Breast epithelium (tissue), 4 donors: ENCODE data around the gene DMAC1. TPM values are rescaled to one million over a fixed set of nuclear protein-coding genes. Genes with fewer than 3 reads are reported as not detected.

Experiments used
- DNase-seq, 2 donors: peaks; one replicate each; pipeline ENCODE4 v3.0.0-alpha.2; 2019; ENCODE audit warnings: low spot score in 2 of 2
- H3K27ac ChIP-seq, 2 donors: fragments of 200-600 bp; sonication (generic) in 1 of 2; one replicate each; pipeline ENCODE4 v1.5.1; 2016 to 2019; ENCODE audit warnings: mild to moderate bottlenecking in 1 of 2
- H3K27me3 ChIP-seq, 2 donors: fragments of 200-600 bp; sonication (generic) in 1 of 2; one replicate each; pipeline versions ENCODE4 v1.5.1 to v1.6.0; 2017 to 2019; ENCODE audit warnings: control low read depth in 1 of 2, mild to moderate bottlenecking in 1 of 2
- H3K36me3 ChIP-seq: fragments of 200-600 bp; one replicate; pipeline ENCODE4 v1.5.1; 2019
- H3K4me1 ChIP-seq, 2 donors: fragments of 200-600 bp; sonication (generic); one replicate each; pipeline ENCODE4 v1.5.1; 2016 to 2019; ENCODE audit warnings: control low read depth in 1 of 2
- H3K4me3 ChIP-seq, 3 donors: fragments of 200-600 bp; sonication (generic); 1 replicate in 2 of 3; 2 replicates in 1 of 3; pipeline ENCODE4 v1.5.1; 2016 to 2019; ENCODE audit warnings: mild to moderate bottlenecking in 3 of 3, moderate library complexity in 2 of 3
- H3K9me3 ChIP-seq, 2 donors: fragments of 200-600 bp; sonication (generic) in 1 of 2; one replicate each; pipeline ENCODE4 v1.5.1; 2016 to 2019; ENCODE audit warnings: control low read depth in 1 of 2
- POLR2A ChIP-seq: fragments of 450-650 bp; IDR thresholded peaks from one replicate; pipeline ENCODE4 v1.6.1; 2016; ENCODE audit warnings: antibody characterized with exemption, mild to moderate bottlenecking, moderate library complexity
- POLR2AphosphoS5 ChIP-seq, 3 donors: sonication (generic); formaldehyde crosslinking; IDR thresholded peaks; one replicate each; pipeline ENCODE4 v1.6.1; 2017; ENCODE audit warnings: antibody characterized with exemption in 3 of 3
- intact Hi-C: fragments of 100-400 bp; cut with DNase I; formaldehyde crosslinking; loops from one replicate; pipeline ENCODE4 v1.15.1; 2023; ENCODE audit warnings: low total_unique reads
- total RNA-seq, 3 donors: library from RNA; depleted of rRNA; stranded (reverse); fragments of >200 nt; gene quantifications; one replicate each; pipeline ENCODE4 v1.1.0, GENCODE V29; 2016
- TF ChIP-seq, protein P1 (sequence below), 3 donors: fragments of 450-650 bp; IDR thresholded peaks; one replicate each; pipeline ENCODE4 v1.5.1; 2016 to 2017; ENCODE audit warnings: antibody characterized with exemption in 3 of 3, mild to moderate bottlenecking in 3 of 3, moderate library complexity in 3 of 3

Gene DMAC1
- total RNA-seq, 3 donors from 2014 or later: 12.9 to 14.4 (median 13.3) TPM

DNA sequence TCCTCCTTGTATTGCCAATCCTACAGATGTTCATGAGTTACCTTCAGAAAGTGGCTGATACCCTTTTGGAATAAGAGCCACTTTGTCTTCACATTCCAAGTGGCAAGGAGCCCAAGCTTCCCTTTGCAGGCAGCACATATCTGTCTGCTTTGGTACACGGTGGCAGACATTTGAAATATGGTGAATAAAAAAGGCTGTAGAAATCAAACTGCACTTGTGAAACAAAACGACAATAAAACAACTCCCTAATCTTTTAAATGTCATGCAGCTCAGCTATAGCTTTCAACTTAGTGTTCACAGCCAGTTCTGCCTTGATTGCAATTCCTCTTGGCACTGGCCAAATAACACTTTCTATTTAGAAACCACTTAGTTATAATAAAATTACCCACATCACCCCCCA lies 35.0 kb upstream of the DMAC1 start:
- intact Hi-C loops: no loop called here
- no peak for DNase-seq
- no peak overlapping the region for H3K4me3 ChIP-seq
- no peaks in the 10 kb centered on the region for H3K9me3 ChIP-seq
- no peaks in the 10 kb centered on the region for H3K4me1 ChIP-seq
- H3K36me3 ChIP-seq: no peaks in the 10 kb centered on the region
- TF ChIP-seq POLR2AphosphoS5 (IDR thresholded peaks at IDR 0.05) (no peak), POLR2A (no peak)
- TF ChIP-seq, protein P1, sequence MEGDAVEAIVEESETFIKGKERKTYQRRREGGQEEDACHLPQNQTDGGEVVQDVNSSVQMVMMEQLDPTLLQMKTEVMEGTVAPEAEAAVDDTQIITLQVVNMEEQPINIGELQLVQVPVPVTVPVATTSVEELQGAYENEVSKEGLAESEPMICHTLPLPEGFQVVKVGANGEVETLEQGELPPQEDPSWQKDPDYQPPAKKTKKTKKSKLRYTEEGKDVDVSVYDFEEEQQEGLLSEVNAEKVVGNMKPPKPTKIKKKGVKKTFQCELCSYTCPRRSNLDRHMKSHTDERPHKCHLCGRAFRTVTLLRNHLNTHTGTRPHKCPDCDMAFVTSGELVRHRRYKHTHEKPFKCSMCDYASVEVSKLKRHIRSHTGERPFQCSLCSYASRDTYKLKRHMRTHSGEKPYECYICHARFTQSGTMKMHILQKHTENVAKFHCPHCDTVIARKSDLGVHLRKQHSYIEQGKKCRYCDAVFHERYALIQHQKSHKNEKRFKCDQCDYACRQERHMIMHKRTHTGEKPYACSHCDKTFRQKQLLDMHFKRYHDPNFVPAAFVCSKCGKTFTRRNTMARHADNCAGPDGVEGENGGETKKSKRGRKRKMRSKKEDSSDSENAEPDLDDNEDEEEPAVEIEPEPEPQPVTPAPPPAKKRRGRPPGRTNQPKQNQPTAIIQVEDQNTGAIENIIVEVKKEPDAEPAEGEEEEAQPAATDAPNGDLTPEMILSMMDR (IDR thresholded peaks at IDR 0.05): no peak
- no peaks in the 10 kb centered on the region for H3K27me3 ChIP-seq
- no peak overlapping the region for H3K27ac ChIP-seq

DNA sequence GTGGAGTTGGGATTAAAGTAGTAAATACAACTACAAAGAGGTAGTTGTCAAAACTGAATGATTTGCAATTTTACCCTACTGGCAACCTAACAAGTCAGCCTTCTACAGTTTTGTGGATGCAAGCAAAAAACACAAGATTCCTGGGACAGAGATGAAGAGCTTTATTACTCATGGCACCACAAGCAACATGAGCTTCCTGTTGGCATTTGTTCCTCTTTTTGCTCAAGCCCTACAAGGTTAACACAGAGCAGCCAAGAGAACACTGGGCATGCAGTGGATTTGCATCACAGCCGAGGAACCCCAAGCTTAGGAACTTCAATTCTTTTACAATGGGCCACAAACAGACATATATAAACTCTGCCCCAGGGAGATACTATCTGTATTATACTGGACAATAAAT lies 28.8 kb upstream of the DMAC1 start:
- Histone ChIP-seq H3K36me3 (no peaks in the 10 kb centered on the region), H3K27ac (no peak overlapping the region), H3K9me3 (no peaks in the 10 kb centered on the region), H3K4me3 (no peak overlapping the region), H3K27me3 (no peaks in the 10 kb centered on the region), H3K4me1 (no peaks in the 10 kb centered on the region)
- TF ChIP-seq, protein P1 (IDR thresholded peaks at IDR 0.05): no peak
- TF ChIP-seq POLR2AphosphoS5 (IDR thresholded peaks at IDR 0.05) (no peak), POLR2A (no peak)
- DNase-seq: no peak
- intact Hi-C loops: no loop called here

DNA sequence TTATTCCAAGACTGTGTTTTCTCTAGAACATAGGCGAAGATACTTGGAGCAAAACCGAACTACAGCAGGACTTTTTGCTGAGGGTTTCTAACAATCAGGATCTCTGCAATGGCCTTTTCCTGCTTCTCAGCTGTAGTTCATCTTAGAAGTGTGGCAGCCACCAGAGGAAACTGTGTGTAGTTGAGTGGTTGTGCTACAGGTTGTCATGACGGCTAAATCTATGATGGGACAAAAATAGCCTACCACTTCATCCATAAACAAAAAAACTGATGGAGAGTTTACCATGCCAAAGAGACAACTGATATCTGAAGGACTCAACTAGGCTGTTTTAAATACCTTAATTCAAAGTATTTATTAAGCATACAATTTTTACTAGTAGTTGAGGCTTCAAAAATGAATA lies 28.2 kb upstream of the DMAC1 start:
- intact Hi-C loops: no loop called here
- H3K9me3 ChIP-seq: no peaks in the 10 kb centered on the region
- TF ChIP-seq POLR2A (no peak), POLR2AphosphoS5 (IDR thresholded peaks at IDR 0.05) (no peak)
- TF ChIP-seq, protein P1 (IDR thresholded peaks at IDR 0.05): no peak
- DNase-seq: no peak
- H3K27me3 ChIP-seq: no peaks in the 10 kb centered on the region
- H3K27ac ChIP-seq: no peak overlapping the region
- no peak overlapping the region for H3K4me3 ChIP-seq
- H3K4me1 ChIP-seq: no peaks in the 10 kb centered on the region
- no peaks in the 10 kb centered on the region for H3K36me3 ChIP-seq

DNA sequence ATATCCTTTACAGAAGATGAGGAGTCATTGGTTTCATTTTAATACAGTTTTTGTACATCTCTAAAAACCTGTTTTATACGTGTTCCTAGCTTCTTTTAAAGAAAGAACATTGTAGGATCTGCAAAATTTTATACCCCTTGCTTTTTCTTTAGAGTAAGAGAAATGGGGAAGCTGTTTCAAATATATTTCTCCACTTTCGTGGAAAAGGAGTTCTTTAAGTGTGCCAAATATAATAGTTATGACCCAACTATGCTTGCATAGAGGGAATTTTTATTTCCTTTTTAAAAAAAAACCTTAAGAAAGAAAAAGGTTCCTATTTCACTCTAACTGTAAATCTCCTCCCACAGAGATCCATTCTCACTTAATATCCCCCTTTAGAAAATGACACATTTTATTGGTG lies 27.5 kb upstream of the DMAC1 start:
- no peak for TF ChIP-seq POLR2AphosphoS5 (IDR thresholded peaks at IDR 0.05)
- TF ChIP-seq, protein P1 (IDR thresholded peaks at IDR 0.05): no peak
- no peak for TF ChIP-seq POLR2A
- H3K4me1 ChIP-seq: no peaks in the 10 kb centered on the region
- intact Hi-C loops: no loop called here
- H3K9me3 ChIP-seq: no peaks in the 10 kb centered on the region
- no peaks in the 10 kb centered on the region for H3K36me3 ChIP-seq
- DNase-seq: no peak
- no peak overlapping the region for H3K27ac ChIP-seq
- H3K27me3 ChIP-seq: no peaks in the 10 kb centered on the region
- H3K4me3 ChIP-seq: no peak overlapping the region

DNA sequence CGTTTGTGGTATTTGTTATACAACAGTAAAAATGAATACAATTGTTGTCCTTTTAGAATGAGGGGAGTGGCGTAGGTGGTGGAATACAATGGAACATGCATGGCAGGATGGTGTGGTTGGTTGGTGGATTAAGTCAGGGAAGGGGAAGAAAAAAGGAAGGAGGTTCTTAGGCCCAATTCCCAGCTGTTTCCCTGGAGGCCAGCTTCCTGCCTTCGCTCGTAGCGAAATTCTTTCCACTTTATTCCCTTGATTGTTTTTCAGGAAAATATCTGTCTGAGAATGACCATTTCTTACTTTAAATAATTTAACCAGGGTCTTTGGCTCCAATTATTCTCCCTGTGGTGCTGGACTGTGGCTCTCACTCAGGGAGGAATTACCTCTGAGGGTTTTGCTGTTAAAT lies 24.1 kb upstream of the DMAC1 start:
- no peaks in the 10 kb centered on the region for H3K36me3 ChIP-seq

More for the DNA sequence above, 24.1 kb upstream of the DMAC1 start:
- no peaks in the 10 kb centered on the region for H3K27me3 ChIP-seq
- no peaks in the 10 kb centered on the region for H3K4me1 ChIP-seq
- no peak for DNase-seq
- TF ChIP-seq POLR2A (no peak), POLR2AphosphoS5 (IDR thresholded peaks at IDR 0.05) (no peak)
- TF ChIP-seq, protein P1 (IDR thresholded peaks at IDR 0.05): no peak
- intact Hi-C loops: no loop called here
- no peak overlapping the region for H3K4me3 ChIP-seq
- H3K9me3 ChIP-seq: no peaks in the 10 kb centered on the region
- no peak overlapping the region for H3K27ac ChIP-seq
